Activated CD4-positive, alpha-beta T cell treated with anti-CD3 and anti-CD28 coated beads for 24 hours (primary cell): Measurements from ENCODE around the gene GOLGA2.

ENCODE experiments used
- DNase-seq, 2 donors: peaks; one replicate each; pipeline ENCODE4 v3.0.0-alpha.2; 2020; ENCODE audit warnings: low read depth in 2 of 2

Gene GOLGA2

DNA sequence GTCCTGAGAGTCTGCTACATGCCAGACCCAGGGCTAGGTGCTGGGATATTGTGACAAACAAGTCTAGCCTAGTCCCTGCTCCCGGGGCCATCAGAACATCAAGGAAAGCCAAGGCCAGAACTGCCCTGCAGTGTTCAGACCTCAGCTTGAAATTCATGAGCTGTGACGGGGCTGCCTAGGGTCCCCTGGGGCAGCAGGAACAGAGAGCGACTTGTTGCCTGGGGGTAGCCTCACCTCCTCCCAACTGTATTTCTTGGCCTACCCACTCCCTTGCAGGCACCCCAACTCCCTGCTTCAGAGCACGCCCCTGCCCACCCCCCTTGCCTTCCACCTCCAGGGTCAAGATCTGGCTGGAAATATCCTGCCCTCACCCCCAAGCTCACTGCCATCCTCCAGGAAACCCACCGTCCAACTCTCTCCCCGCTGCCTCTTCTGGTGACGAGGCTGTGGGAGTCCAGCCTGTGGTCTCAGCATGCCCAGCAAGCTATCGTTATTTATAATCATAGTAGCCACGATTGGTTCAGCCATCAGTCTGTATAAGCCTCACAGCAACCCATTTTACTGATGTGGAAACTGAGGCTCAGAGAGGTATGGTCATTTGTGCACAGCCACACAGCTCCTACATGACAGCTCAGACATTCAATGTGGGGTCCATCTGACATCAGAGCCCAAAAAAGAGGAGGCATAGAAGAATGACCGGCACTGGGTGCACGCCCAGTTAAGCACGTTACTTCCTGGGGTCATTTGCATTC, 61.9 kb downstream of the GOLGA2 start:
- no peak for DNase-seq

DNA sequence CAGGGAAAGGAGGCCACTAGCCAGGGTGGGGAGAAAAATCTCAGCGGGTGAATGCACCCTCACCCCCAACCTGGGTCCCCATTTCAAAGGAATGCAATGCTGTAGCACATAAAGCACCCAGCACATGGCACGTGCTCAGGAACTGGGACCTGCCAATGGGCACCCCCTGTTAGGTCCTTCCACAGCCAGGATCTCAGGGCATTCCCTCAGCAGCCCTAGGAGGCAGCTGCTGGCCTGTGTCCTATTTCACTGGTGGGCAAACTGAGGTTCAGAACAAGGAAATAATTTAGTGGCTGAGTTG, 63.9 kb downstream of the GOLGA2 start:
- DNase-seq, result no peak

- no peak for DNase-seq
Observed at GRCh38 chr9:128211186-128211980, 64.4 kb downstream of the GOLGA2 start.

- DNase-seq, result no peak
Observed at GRCh38 chr9:128208946-128209669, 66.7 kb downstream of the GOLGA2 start.

DNA sequence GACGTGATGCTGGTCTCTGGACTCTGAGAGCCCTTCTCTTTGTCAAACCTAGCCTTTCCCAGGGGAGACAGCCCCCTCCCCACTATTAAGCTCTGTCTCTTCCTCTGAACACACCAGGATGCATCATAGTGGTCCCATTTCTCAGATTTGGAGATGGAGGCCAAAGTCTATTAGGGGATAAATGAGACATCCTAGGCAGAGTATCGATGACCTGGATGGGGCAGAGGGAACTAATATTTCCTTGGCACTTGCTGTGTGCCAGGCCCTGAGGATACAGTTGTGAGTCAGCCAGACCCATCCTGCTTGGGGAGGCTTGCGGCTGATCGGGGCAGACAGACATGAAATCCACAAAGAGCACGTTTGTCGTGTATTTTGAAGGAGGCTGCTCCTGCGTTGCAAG, 67.4 kb downstream of the GOLGA2 start:
- DNase-seq, result no peak

GRCh38 chr9:128206916-128207910, 68.6 kb downstream of the GOLGA2 start:
- no peak for DNase-seq

GRCh38 chr9:128206484-128206883, 69.3 kb downstream of the GOLGA2 start:
- no peak for DNase-seq
